HCT116 (cell line): ENCODE results near the gene ACADS. TPM values are rescaled to one million over a fixed set of nuclear protein-coding genes. Genes with fewer than 3 reads are reported as not detected.
"Not testable (repeated sequence)": the region's sequence is repeated elsewhere in the genome, so short reads cannot be mapped to it uniquely, and the experiment has no call there.

Experiments used
- ATAC-seq: fragments of 200-7000 bp; cut with Tn5 transposase; 2 replicates; pipeline ENCODE4 v1.9.1; 2020; ENCODE audit warnings: mild to moderate bottlenecking, moderate library complexity
- BruUV-seq: library from RNA; stranded (reverse); fragments of 400-500 nt; replicated peaks from 2 replicates; lab custom pipeline; 2021; lab: Mats Ljungman, UMichigan
- CTCF ChIA-PET: fragments of 300-600 bp; sonication (Branson Sonifier 250); formaldehyde crosslinking; loops from one replicate; lab custom pipeline; 2021; ENCODE audit warnings: antibody characterized with exemption; lab: Charles Lee
- POLR2A ChIA-PET: fragments of 300-600, 350-600 bp; sonication (Branson Sonifier 250); formaldehyde crosslinking; loops from one replicate; lab custom pipeline; 2021; ENCODE audit warnings: antibody characterized with exemption; lab: Charles Lee
- RAD21 ChIA-PET, 2 experiments: fragments of 300-600 bp; sonication (Branson Sonifier 250); formaldehyde crosslinking; loops; one replicate each; lab custom pipeline; 2023; ENCODE audit warnings: low total read pairs in 2 of 2; ENCODE audit not compliant: uncharacterized antibody in 2 of 2, unreplicated experiment in 2 of 2, low non-redundant PET in 1 of 2; lab: Charles Lee
- DNase-seq: peaks from one replicate; pipeline ENCODE4 v3.0.0-alpha.2; 2010; ENCODE audit warnings: low read depth, low spot score
- H2AFZ ChIP-seq: fragments of 200-600 bp; shearing (Covaris generic), sonication (generic); 2 replicates; pipeline ENCODE4 v1.6.1; 2017; ENCODE audit warnings: low read depth, mixed run types, mixed read lengths, antibody characterized with exemption, low read length; ENCODE audit not compliant: poor library complexity, severe bottlenecking
- H3K27ac ChIP-seq: 2 replicates; pipeline ENCODE4 v1.5.1; 2012; ENCODE audit warnings: low read depth, low read length
- H3K27me3 ChIP-seq: fragments of 200-600 bp; sonication (generic); 2 replicates; pipeline ENCODE4 v1.6.1; 2016; ENCODE audit warnings: mixed run types, low read length, mixed read lengths; ENCODE audit not compliant: insufficient read depth
- H3K36me3 ChIP-seq, 2 experiments: fragments of 200-500 bp in 1 of 2; fragments of 200-600 bp in 1 of 2; sonication (Bioruptor generic) in 1 of 2; sonication (generic) in 1 of 2; 2 replicates each; pipeline versions ENCODE4 v1.5.1 to v1.6.1; 2014 to 2016; ENCODE audit warnings: low read length in 2 of 2, inconsistent platforms in 1 of 2, mixed read lengths in 1 of 2, mixed run types in 1 of 2; ENCODE audit not compliant: insufficient read depth in 2 of 2, control insufficient read depth in 1 of 2
- H3K4me1 ChIP-seq, 2 experiments: fragments of 200-600 bp in 1 of 2; sonication (generic) in 1 of 2; 2 replicates each; pipeline versions ENCODE4 v1.5.1 to v1.6.1; 2012 to 2017; ENCODE audit warnings: low read length in 2 of 2, inconsistent platforms in 1 of 2, mild to moderate bottlenecking in 1 of 2, mixed read lengths in 1 of 2, mixed run types in 1 of 2, moderate library complexity in 1 of 2; ENCODE audit not compliant: insufficient read depth in 2 of 2, control insufficient read depth in 1 of 2
- H3K4me2 ChIP-seq: fragments of 200-600 bp; sonication (generic); 2 replicates; pipeline ENCODE4 v1.6.1; 2017; ENCODE audit warnings: mixed run types, low read length, mixed read lengths
- H3K4me3 ChIP-seq, 2 experiments: fragments of 200-600 bp in 1 of 2; sonication (generic) in 1 of 2; replicated peaks in 1 of 2; 2 replicates each; pipeline ENCODE4 v1.5.1; 2011 to 2016; ENCODE audit warnings: low read length in 2 of 2, control low read depth in 1 of 2, low read depth in 1 of 2, mild to moderate bottlenecking in 1 of 2, mixed read lengths in 1 of 2, mixed run types in 1 of 2
- H3K79me2 ChIP-seq: fragments of 200-600 bp; sonication (generic); 2 replicates; pipeline ENCODE4 v1.6.1; 2017; ENCODE audit warnings: mild to moderate bottlenecking, mixed run types, low read length, moderate library complexity, mixed read lengths; ENCODE audit not compliant: insufficient read depth
- H3K9ac ChIP-seq: fragments of 200-600 bp; sonication (generic); 2 replicates; pipeline ENCODE4 v1.6.1; 2016; ENCODE audit warnings: low read length, mixed read lengths
- H3K9me2 ChIP-seq: fragments of 200-600 bp; sonication (generic), shearing (Covaris generic); 2 replicates; pipeline ENCODE4 v1.6.1; 2017; ENCODE audit warnings: mixed run types, mild to moderate bottlenecking, moderate library complexity; ENCODE audit not compliant: insufficient read depth
- H3K9me3 ChIP-seq, 2 experiments: fragments of 200-500 bp in 1 of 2; fragments of 200-600 bp in 1 of 2; sonication (Bioruptor generic) in 1 of 2; sonication (generic) in 1 of 2; 2 replicates each; pipeline ENCODE4 v1.6.1; 2014 to 2017; ENCODE audit warnings: low read length in 2 of 2, mixed read lengths in 2 of 2, inconsistent platforms in 1 of 2, low read depth in 1 of 2, mild to moderate bottlenecking in 1 of 2, mixed run types in 1 of 2, moderate library complexity in 1 of 2; ENCODE audit not compliant: control insufficient read depth in 1 of 2, insufficient read depth in 1 of 2
- H4K20me1 ChIP-seq: fragments of 200-600 bp; sonication (generic), shearing (Covaris generic); 2 replicates; pipeline ENCODE4 v1.6.1; 2017; ENCODE audit warnings: mixed run types, mild to moderate bottlenecking, moderate library complexity; ENCODE audit not compliant: insufficient read depth
- ATF3 ChIP-seq: IDR thresholded peaks from 2 replicates; pipeline ENCODE4 v1.6.1; 2012
- CBX3 ChIP-seq: IDR thresholded peaks from 2 replicates; pipeline ENCODE4 v1.6.1; 2012; ENCODE audit warnings: low read depth
- CEBPB ChIP-seq: IDR thresholded peaks from 2 replicates; pipeline ENCODE4 v1.6.1; 2012; ENCODE audit warnings: low read depth
- EGR1 ChIP-seq: IDR thresholded peaks from 2 replicates; pipeline ENCODE4 v1.6.1; 2012; ENCODE audit warnings: low read depth
- EZH2phosphoT487 ChIP-seq: fragments of 200-600 bp; IDR thresholded peaks from 2 replicates; pipeline ENCODE4 v1.6.1; 2018; ENCODE audit warnings: antibody characterized with exemption, borderline replicate concordance
- JUND ChIP-seq: IDR thresholded peaks from 2 replicates; pipeline ENCODE4 v1.6.1; 2012
- MAX ChIP-seq: IDR thresholded peaks from 2 replicates; pipeline ENCODE4 v1.6.1; 2012
- POLR2A ChIP-seq: IDR thresholded peaks from 2 replicates; pipeline ENCODE4 v1.7.0; 2011; ENCODE audit warnings: borderline replicate concordance; ENCODE audit not compliant: insufficient read depth, insufficient read length; ENCODE audit errors: extremely low read depth
- POLR2AphosphoS5 ChIP-seq: IDR thresholded peaks from 2 replicates; pipeline ENCODE4 v1.6.1; 2011; ENCODE audit warnings: mild to moderate bottlenecking, low read depth, low read length, moderate library complexity
- SIN3A ChIP-seq: IDR thresholded peaks from 2 replicates; pipeline ENCODE4 v1.6.1; 2012; ENCODE audit warnings: low read depth
- SP1 ChIP-seq: IDR thresholded peaks from 2 replicates; pipeline ENCODE4 v1.6.1; 2012; ENCODE audit warnings: low read depth
- SRF ChIP-seq: IDR thresholded peaks from 2 replicates; pipeline ENCODE4 v1.6.1; 2012; ENCODE audit warnings: low read depth
- TCF7L2 ChIP-seq: IDR thresholded peaks from 2 replicates; pipeline ENCODE4 v1.7.0; 2011; ENCODE audit warnings: borderline replicate concordance, inconsistent platforms; ENCODE audit not compliant: insufficient read depth, insufficient read length; ENCODE audit errors: extremely low read depth
- YY1 ChIP-seq: IDR thresholded peaks from 2 replicates; pipeline ENCODE4 v1.6.1; 2011; ENCODE audit warnings: low read length, low read depth, moderate library complexity, mild to moderate bottlenecking; ENCODE audit not compliant: insufficient replicate concordance; ENCODE audit errors: extremely low read depth
- ZBTB33 ChIP-seq: IDR thresholded peaks from 2 replicates; pipeline ENCODE4 v1.6.1; 2011; ENCODE audit warnings: mild to moderate bottlenecking, low read length, moderate library complexity; ENCODE audit not compliant: insufficient replicate concordance; ENCODE audit errors: extremely low read depth
- intact Hi-C: fragments of 100-400 bp; cut with micrococcal nuclease; formaldehyde crosslinking; loops from 2 replicates; pipeline ENCODE4 v1.10.0; 2022
- total RNA-seq: library from RNA; stranded (reverse); gene quantifications from one replicate; pipeline ENCODE4 v1.2.1, GENCODE V29; 2021; ENCODE audit not compliant: unreplicated experiment

The ACADS gene
- total RNA-seq, 1 experiment from 2014 or later = 21.4 TPM

- Histone ChIP-seq H3K79me2 (no peaks in the 10 kb centered on the region), H3K27me3 (no peaks in the 10 kb centered on the region), H3K36me3 (peaks cover 7 to 18% of the 10 kb centered on the region in 2 experiments; a peak in 3 of 4 replicates), H3K4me1 (peaks cover 3 to 18% of the 10 kb centered on the region in 2 experiments; a peak in 2 of 4 replicates), H3K9me2 (no peaks in the 10 kb centered on the region), H2AFZ (no peak overlapping the region), H4K20me1 (no peaks in the 10 kb centered on the region), H3K9ac (no peak overlapping the region), H3K9me3 (no peaks in the 10 kb centered on the region)
- ChIA-PET RAD21 (no interaction called here), CTCF (no interaction called here)
- intact Hi-C loops = loop anchor here (5.0 kb wide), 1 partner anchor 245 kb away; no protein-coding TSS in a partner anchor
- TF ChIP-seq SRF (no peak), TCF7L2 (no peak), ATF3 (no peak), ZBTB33 (no peak), CEBPB (no peak), POLR2AphosphoS5 (no peak), JUND (no peak), EZH2phosphoT487 (no peak), CBX3 (no peak), EGR1 (no peak), MAX (no peak), SP1 (no peak), POLR2A (no peak), YY1 (no peak), SIN3A (no peak)
- TF ChIP-seq, all 23 proteins: peak for 0
- Histone ChIP-seq H3K27ac (no peak overlapping the region), H3K4me2 (peak overlapping the region; percentile 96), H3K4me3 (no peak overlapping the region)
- POLR2A ChIA-PET = no interaction called here
- BruUV-seq = no TSS peak
- DNase-seq = no peak
- no peak for ATAC-seq
Measured at GRCh38 chr12:120726961-120727360, 1.3 kb downstream of the ACADS start.

GRCh38 chr12:120732198-120732597, 6.6 kb downstream of the ACADS start:
- H3K79me2 ChIP-seq, POLR2A ChIA-PET, H3K27me3 ChIP-seq, RAD21 ChIA-PET, DNase-seq, H3K4me3 ChIP-seq, H3K9me3 ChIP-seq, H2AFZ ChIP-seq, ATAC-seq, BruUV-seq, CTCF ChIA-PET, H3K4me1 ChIP-seq, H3K27ac ChIP-seq, H3K9me2 ChIP-seq, intact Hi-C loops, H4K20me1 ChIP-seq, H3K36me3 ChIP-seq, H3K9ac ChIP-seq, H3K4me2 ChIP-seq: not testable (repeated sequence)
